Ishikawa (cell line): ENCODE results near the gene TTC9B.

Experiments
- CEBPB ChIP-seq: IDR thresholded peaks from 2 replicates; pipeline ENCODE4 v1.6.1; 2012
- CREB1 ChIP-seq: IDR thresholded peaks from 2 replicates; pipeline ENCODE4 v1.6.1; 2012; ENCODE audit warnings: low read depth
- EGR1 ChIP-seq: IDR thresholded peaks from 2 replicates; pipeline ENCODE4 v1.6.1; 2012
- EP300 ChIP-seq: IDR thresholded peaks from 2 replicates; pipeline ENCODE4 v1.6.1; 2012; ENCODE audit warnings: borderline replicate concordance
- FOXM1 ChIP-seq: IDR thresholded peaks from 2 replicates; pipeline ENCODE4 v1.6.1; 2012; ENCODE audit warnings: low read depth, borderline replicate concordance
- MAX ChIP-seq: IDR thresholded peaks from 2 replicates; pipeline ENCODE4 v1.6.1; 2012
- NFIC ChIP-seq: IDR thresholded peaks from 2 replicates; pipeline ENCODE4 v1.6.1; 2012
- RAD21 ChIP-seq: IDR thresholded peaks from 2 replicates; pipeline ENCODE4 v1.6.1; 2012; ENCODE audit warnings: low read depth
- REST ChIP-seq: IDR thresholded peaks from 2 replicates; pipeline ENCODE4 v1.6.1; 2012; ENCODE audit warnings: low read depth, mild to moderate bottlenecking
- TAF1 ChIP-seq: IDR thresholded peaks from 2 replicates; pipeline ENCODE4 v1.6.1; 2012; ENCODE audit warnings: low read depth, mild to moderate bottlenecking
- TCF12 ChIP-seq: IDR thresholded peaks from 2 replicates; pipeline ENCODE4 v1.6.1; 2012; ENCODE audit warnings: low read depth
- TEAD4 ChIP-seq: IDR thresholded peaks from 2 replicates; pipeline ENCODE4 v1.6.1; 2012
- YY1 ChIP-seq: IDR thresholded peaks from 2 replicates; pipeline ENCODE4 v1.6.1; 2012; ENCODE audit warnings: low read depth
- ZBTB7A ChIP-seq: IDR thresholded peaks from 2 replicates; pipeline ENCODE4 v1.6.1; 2012; ENCODE audit warnings: low read depth
- TF ChIP-seq, protein P1 (sequence below): IDR thresholded peaks from 2 replicates; pipeline ENCODE4 v1.6.1; 2012

Gene TTC9B

DNA sequence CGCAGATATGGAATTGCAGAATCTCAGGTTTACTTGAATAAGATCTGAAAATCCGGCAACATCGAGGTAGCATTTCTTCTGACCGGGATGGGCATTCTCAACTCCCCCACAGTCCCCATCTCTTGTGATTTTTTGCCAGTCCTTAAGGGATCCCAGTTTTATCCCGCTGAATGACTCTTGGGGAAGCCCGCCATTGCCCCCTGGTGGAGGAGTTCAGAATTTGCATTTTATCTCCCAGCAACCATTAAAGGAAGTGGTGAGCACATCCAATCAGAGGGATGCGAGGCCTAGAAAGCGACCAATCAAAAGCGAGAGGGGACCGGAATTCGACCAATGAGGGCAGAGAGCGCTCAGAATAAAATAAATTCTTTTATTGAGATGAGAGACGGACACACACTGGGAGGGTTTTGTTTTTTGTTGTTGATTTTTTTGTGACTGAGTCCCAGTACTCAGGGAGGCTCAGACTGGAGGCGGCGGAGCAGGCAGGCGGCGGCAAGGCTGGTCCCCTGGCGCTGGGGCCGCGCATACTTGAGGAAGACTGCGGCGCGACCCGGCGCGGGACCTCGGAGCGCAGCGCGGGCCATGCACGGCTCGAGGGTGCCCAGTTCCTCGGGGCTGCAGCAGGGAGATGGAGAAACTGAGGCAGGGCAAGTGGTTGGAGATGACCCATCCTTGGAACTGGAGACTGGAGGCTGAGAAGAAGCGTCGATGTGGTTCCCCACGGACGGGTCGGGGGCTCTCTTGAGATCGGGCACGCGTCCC, 3.9 kb upstream of the TTC9B start:
- TF ChIP-seq YY1 (0 out of 2 replicates have a peak, but pooled peaks have one; percentile 35), RAD21 (peak; percentile 97), TEAD4 (no peak), ZBTB7A (no peak), MAX (no peak), FOXM1 (no peak)

DNA sequence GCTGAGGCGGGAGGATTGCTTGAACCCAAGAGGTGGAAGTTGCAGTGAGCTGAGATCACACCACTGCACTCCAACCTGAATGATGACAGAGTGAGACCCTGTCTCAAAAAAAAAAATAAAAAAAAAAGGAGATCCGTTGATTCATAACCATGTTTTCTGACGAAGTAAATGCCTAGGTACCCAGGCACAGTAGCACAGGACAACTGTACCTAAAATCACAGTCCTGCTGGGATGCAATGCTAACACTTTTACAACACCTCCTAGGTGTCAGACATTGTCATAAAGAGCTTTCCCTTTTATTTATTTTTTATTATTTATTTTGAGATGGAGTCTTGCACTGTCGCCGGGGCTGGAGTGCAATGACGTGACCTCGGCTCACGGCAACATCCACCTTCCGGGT, 2.5 kb upstream of the TTC9B start:
- TF ChIP-seq CREB1 (no peak), RAD21 (no peak), REST (no peak)

- TF ChIP-seq NFIC (peak; percentile 75), MAX (peak; percentile 71), YY1 (no peak), TAF1 (no peak)
- TF ChIP-seq, protein P1, sequence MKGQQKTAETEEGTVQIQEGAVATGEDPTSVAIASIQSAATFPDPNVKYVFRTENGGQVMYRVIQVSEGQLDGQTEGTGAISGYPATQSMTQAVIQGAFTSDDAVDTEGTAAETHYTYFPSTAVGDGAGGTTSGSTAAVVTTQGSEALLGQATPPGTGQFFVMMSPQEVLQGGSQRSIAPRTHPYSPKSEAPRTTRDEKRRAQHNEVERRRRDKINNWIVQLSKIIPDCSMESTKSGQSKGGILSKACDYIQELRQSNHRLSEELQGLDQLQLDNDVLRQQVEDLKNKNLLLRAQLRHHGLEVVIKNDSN, result peak; percentile 82
These were observed 1.6 kb upstream of the TTC9B start for GRCh38 chr19:40219721-40220276.

- no peak for TF ChIP-seq ZBTB7A
- TF ChIP-seq NFIC, result no peak
- TF ChIP-seq TEAD4, result no peak
- TF ChIP-seq EGR1, result 0 out of 2 replicates have a peak, but pooled peaks have one; percentile 65
- no peak for TF ChIP-seq CREB1
- TF ChIP-seq EP300, result no peak
- peak; percentile 39; the same call in 1 of the 2 replicates for TF ChIP-seq RAD21
- no peak for TF ChIP-seq REST
- no peak; the same call in 1 of the 2 replicates for TF ChIP-seq TCF12
- TF ChIP-seq TAF1, result no peak
- TF ChIP-seq YY1, result no peak
- TF ChIP-seq MAX, result peak; percentile 86; the same call in 1 of the 2 replicates
- TF ChIP-seq CEBPB, result no peak
- TF ChIP-seq, protein P1, result no peak
- no peak for TF ChIP-seq FOXM1
These were observed 965 bp downstream of the TTC9B start for GRCh38 chr19:40217027-40217810.

GRCh38 chr19:40216777-40217026, 1.5 kb downstream of the TTC9B start:
- TF ChIP-seq TAF1 (no peak), EGR1 (no peak; the same call in 1 of the 2 replicates), YY1 (no peak), ZBTB7A (no peak), RAD21 (no peak), CREB1 (no peak), TEAD4 (no peak), MAX (no peak), NFIC (no peak), FOXM1 (no peak), REST (no peak), CEBPB (no peak), EP300 (no peak), TCF12 (no peak)
- TF ChIP-seq, protein P1, result no peak
